ENCODE measurements around the gene SWSAP1. TPM values are rescaled to one million over a fixed set of nuclear protein-coding genes. Genes with fewer than 3 reads are reported as not detected.

SWSAP1 gene
- total and polyA plus RNA-seq, 9 of the 15 experiments (the other 6 are each of a cell fraction or from before 2014, with no cell fraction given), result 0.18 to 2.8 (median 1.7) TPM

GRCh38 chr19:11325544-11325943 is 48.9 kb upstream of the SWSAP1 start (continued):
- TF ChIP-seq RCOR1 (IDR thresholded peaks at IDR 0.05; ENCODE audit: borderline replicate concordance in 1 of 2, low read depth in 2 of 2, low read length in 2 of 2) (peak in 1 of 2 experiments; percentile 66; a peak in 2 of 4 replicates), FOXA1 (IDR thresholded peaks at IDR 0.05; ENCODE audit: borderline replicate concordance) (no peak), HDAC1 (IDR thresholded peaks at IDR 0.05) (no peak), THRAP3 (IDR thresholded peaks at IDR 0.05; ENCODE audit: borderline replicate concordance) (no peak), SNIP1 (IDR thresholded peaks at IDR 0.05; ENCODE audit: low read depth) (no peak), HES1 (IDR thresholded peaks at IDR 0.05; ENCODE audit: low read depth) (no peak), SUPT5H (IDR thresholded peaks at IDR 0.05) (no peak), ATF2 (CRISPR knock-in tag; IDR thresholded peaks at IDR 0.05) (no peak), CLOCK (CRISPR knock-in tag; IDR thresholded peaks at IDR 0.05; ENCODE audit: borderline replicate concordance) (no peak), HDAC2 (IDR thresholded peaks at IDR 0.05) (peak; percentile 73; the same call in 1 of the 2 replicates), KLF6 (CRISPR knock-in tag; IDR thresholded peaks at IDR 0.05; ENCODE audit: borderline replicate concordance) (no peak)
